HG03045 (cell line): Measurements from ENCODE around the gene TMCO5A.

Experiments used
- ATAC-seq: cut with Tn5 transposase; IDR thresholded peaks from one replicate; pipeline ENCODE4 v1.9.1; 2021; ENCODE audit warnings: mild to moderate bottlenecking, moderate library complexity; ENCODE audit not compliant: unreplicated experiment

The TMCO5A gene

GRCh38 chr15:37967788-37968187 lies 33.3 kb downstream of the TMCO5A start:
- no peak for ATAC-seq

GRCh38 chr15:37973856-37974255 lies 39.4 kb downstream of the TMCO5A start:
- no peak for ATAC-seq

GRCh38 chr15:37978231-37978630 lies 43.8 kb downstream of the TMCO5A start:
- ATAC-seq: no peak

- ATAC-seq: no peak
Measured at GRCh38 chr15:37979671-37980409, 45.4 kb downstream of the TMCO5A start.

- ATAC-seq: no peak
Measured at GRCh38 chr15:37981201-37981600, 46.8 kb downstream of the TMCO5A start.

GRCh38 chr15:37981775-37982174 lies 47.3 kb downstream of the TMCO5A start:
- ATAC-seq: no peak

- no peak for ATAC-seq
Measured at GRCh38 chr15:37984368-37984767, 49.9 kb downstream of the TMCO5A start.

- ATAC-seq: no peak
Measured at GRCh38 chr15:37995461-37996347, 61.3 kb downstream of the TMCO5A start.
